Stromal cell of bone marrow (primary cell): ENCODE measurements around the gene PSMA7.
A peak's percentile ranks its signal among the peaks of the same experiment; 100 is the strongest.

ENCODE experiments used
- DNase-seq: peaks from one replicate; pipeline ENCODE4 v3.0.0-alpha.2; 2012; ENCODE audit warnings: low read depth

Gene PSMA7

GRCh38 chr20:62143081-62143956, at the start of gene PSMA7, which contains the start of gene SS18L1:
PSMA7 (minus strand) TSS chr20:62143394; CDS start chr20:62143303, 91 bp downstream.
SS18L1 (plus strand) TSS chr20:62143769; CDS start chr20:62143821, 52 bp downstream.
- peak; percentile 77 for DNase-seq

DNA sequence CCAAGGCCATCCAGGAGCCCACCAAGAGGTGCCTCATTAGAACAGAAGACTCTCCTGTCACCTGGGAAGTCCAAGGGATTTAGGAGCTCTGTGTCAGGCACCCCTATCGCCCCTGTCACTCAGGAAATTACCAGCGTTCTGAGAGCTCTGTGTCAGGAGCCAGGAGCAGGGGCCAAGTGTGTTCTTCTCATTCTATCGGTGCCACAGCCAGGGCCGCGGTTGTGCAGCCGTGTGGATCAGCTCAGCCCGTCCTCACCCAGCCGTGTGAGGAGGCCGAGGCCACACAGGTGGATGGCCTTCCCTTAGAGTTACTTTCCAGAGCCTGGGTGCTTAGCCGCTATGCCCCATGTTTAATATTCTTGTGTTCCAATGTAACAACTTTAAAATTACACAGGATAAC, 49.4 kb upstream of the PSMA7 start:
- no peak for DNase-seq

DNA sequence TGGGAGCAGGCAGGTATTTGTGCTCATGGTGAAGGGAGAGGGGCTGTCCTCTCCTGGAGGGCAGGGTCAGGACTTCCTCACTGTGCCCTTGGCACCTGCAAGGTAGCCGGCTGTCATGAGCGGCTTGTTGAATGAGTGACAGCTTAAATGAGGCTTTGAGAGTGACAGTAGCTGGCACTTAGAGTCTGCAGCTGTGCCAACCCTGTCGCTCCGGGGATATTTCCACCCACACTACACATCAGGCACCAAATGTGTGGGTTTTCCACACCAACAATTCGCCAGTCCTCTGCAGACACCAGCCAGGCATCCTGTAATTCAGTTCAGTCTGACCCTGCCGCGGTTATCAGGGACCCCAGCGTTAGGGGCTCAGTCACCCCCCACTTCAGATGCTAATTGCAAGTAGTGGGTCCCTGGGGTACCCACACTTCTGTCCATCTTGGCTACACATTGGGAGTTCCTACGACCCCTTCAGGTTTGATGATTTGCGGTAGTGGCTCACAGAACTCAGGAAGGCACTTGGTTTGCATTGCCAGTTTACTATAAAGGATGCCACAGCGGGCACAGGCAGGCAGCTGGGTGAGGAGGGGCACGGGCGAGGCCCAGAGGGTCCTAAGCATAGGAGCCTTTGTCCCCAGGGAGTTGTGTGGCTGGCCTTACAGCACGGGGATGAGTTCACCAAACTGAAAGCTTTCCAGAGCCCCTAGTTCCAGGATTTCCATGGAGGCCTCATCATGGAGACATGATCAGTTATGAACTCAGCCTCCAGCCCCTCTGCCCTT, 48.8 kb upstream of the PSMA7 start:
- DNase-seq: no peak

- DNase-seq: no peak
These were observed 47.6 kb upstream of the PSMA7 start for GRCh38 chr20:62190639-62191411.

- no peak for DNase-seq
These were observed 44.0 kb upstream of the PSMA7 start for GRCh38 chr20:62186887-62187866.

GRCh38 chr20:62186096-62186426, 42.9 kb upstream of the PSMA7 start:
- no peak for DNase-seq

DNA sequence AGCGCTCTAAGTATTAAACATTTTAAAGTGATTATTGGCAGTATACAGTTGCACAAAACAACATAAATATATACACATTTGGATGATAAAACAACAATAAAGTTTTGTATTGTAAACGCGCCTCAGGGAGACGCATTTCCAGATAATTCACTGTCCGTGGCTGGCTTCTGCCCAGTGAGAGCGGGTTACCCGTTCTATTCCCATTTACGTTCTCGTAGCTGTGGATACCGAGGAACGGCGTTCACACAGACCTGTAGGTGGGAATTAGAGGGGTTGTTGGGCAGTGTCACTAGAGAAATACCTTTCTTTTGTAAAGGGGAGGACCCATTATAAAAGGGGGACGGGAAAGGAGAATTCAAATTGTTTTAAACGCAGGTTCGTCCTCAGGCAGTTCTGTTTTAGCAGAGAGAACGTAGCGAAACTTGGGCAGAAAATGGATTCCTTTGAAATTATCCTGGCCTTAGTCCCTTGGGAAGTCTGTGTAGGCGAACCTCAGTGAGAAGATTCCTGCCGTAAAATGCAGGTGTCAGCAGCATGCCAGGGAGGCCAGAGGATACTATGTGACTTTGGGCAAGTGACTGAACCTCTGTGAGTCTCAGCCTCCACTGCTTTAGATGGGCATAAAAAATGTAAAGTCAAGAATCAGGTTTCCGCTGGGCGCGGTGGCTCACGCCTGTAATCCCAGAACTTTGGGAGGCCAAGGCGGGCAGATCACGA, 40.4 kb upstream of the PSMA7 start:
- DNase-seq: no peak

DNA sequence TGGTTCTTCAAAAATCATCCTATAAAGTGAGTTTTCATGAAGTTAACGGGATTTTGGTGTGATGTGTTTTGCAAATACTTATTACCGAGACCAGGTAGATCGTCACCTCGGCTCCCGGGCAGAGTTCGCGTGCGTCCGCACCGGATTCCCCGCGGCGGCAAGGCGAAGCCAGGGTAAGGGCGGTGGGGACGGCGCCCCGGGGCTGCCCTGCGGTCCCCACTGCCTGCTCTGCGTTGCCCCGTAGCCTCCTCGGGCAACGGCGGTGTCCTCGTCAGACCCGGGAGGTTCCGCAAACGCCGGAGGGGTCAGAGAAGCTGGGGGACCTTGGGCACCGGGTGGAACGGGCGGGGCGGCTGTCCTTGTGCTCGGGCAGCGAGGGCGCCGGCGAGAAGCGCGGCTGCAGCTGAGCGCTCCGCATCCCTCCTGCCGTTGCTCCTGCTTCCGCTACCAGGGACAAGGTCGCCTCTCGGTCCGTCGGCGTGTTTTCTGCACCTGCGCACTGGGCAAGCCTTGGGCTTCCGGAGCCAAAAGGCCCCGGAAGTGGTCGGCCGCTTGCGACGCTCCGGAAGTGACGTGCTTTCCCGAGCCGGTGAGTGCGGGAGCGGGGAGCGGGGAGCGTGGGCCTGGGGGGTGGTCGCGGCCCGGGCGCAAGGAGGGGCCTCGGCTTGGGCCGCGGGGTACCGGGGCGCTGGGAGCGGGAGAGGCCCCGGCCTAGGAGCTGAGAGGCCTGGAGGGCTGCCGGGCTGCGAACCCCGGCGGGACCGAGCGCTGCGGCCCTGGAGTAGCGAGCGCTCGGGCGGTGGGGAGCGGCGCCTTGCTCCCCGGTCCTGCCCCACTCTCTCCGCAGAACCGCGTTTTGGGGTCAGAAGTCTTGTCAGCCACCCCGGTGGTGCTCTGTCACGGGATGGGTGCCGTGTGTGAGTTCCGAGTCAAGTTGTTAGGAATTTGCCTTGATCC, 39.6 kb upstream of the PSMA7 start, which contains the start of gene MTG2:
MTG2 (plus strand) TSS at position 560 of the 957 bp plus-strand sequence. CDS start 10,393 bp downstream, outside the sequence.
- DNase-seq: peak; percentile 91

- DNase-seq: no peak
These were observed 38.6 kb upstream of the PSMA7 start for GRCh38 chr20:62181808-62182207.

DNA sequence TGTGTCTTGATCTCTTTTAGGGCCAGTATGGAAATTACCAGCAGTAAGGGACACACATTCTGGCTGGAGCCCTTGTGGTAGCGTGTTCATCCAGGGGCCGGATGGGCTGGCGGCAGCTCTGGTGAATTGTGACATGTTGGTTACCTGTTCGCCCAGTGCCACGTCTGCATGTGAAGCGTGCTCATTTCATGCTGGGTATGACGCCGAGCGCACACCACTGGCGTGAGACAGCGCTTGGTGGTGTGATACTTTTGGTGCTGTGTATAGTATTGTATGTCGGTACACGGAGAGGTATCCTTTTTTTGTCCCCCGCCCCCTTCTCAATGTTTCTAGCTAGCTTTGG, 35.9 kb upstream of the PSMA7 start:
- no peak for DNase-seq

DNA sequence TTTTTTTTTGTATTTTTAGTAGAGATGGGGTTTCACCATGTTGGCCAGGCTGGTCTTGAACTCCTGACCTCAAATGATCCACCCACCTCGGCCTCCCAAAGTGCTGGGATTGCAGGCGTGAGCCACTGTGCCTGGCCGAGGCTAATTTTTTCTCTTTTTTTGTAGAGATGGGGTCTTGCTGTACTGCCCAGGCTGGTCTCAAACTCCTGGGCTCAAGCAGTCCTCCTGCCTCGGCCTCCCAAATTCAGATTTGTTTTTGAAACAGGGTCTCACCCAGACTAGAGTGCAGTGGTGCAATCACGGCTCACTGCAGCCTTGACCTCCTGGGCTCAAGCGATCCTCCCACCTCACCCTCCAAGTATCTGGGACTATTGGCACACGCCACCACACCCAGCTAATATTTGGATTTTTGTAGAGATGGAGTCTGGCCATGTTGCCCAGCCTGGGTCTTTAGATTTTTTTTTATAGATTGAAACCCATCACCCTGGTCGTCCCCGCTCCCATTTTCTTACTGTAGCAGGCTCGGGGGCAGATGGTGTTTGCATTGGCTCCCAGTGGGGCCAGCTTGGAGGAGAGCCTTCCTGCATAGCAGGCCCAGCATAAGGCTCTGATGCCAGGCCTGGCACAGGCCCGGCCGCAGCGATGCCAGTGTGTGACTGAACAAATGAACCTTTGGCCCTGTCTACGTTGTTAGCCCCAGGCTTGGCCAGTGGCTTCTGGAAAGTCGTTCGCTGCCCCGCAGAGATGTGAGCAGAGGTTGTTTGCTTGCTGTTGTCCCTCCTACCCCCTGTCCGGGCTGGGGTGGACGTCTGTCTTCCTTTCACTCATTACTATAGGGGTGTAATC, 35.3 kb upstream of the PSMA7 start:
- no peak for DNase-seq

GRCh38 chr20:62177307-62177706, 34.1 kb upstream of the PSMA7 start:
- no peak for DNase-seq

DNA sequence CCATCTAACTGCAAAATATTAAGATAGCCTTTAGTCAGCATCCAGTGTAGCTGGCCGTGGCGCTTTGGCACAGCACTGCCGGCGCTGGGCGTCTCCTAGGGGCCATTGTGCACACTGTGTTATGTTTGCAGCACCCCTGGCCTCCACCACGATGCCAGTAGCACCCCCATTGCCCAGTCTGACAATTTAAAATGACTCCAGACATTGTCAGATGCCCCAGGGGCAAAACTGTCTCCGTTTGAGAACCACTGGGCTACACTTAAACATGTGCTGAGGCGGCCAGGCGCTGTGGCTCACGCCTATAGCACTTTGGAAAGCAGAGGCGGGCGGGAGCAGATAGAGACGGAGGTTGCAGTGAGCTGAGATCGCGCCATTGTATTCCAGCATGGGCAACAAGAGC, 33.7 kb upstream of the PSMA7 start:
- DNase-seq: no peak

GRCh38 chr20:62175711-62176110, 32.5 kb upstream of the PSMA7 start:
- DNase-seq: no peak

DNA sequence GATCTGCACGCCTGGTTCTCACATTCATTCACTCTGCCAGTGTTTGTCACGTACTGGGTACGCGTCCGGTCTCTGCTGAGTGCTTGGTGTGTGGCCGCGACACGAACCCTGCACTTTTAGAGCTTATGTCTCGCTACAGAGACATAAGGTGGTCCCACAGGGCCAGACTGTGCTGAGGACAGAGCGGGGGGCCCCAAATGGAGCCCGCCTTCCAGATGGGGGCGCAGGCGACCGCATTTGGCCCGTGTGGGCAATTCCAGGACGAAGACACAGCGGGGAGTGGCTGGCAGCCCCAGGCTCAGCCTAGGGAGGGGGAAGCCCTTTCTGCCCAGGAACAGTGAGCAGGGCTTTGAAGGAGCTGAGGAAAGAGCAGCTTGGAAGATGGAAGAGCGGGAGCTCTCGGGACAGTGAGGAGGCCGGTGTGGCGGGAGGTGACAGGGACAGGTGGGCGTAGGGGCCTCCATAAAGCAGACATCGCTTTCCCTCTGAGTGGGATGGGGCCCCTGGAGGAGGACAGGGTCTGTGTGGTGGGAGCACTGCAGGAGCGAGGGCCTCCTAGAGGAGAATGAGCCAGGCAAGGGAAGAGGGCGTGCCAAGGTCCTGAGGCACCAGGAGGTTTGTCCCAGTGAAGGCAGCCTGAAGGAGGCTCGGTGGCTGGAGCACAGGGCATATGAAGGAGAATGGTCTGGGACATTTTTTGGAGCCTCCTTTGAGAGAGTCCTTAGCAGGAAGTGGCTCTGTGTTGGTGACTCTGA, 31.9 kb upstream of the PSMA7 start:
- no peak for DNase-seq

DNA sequence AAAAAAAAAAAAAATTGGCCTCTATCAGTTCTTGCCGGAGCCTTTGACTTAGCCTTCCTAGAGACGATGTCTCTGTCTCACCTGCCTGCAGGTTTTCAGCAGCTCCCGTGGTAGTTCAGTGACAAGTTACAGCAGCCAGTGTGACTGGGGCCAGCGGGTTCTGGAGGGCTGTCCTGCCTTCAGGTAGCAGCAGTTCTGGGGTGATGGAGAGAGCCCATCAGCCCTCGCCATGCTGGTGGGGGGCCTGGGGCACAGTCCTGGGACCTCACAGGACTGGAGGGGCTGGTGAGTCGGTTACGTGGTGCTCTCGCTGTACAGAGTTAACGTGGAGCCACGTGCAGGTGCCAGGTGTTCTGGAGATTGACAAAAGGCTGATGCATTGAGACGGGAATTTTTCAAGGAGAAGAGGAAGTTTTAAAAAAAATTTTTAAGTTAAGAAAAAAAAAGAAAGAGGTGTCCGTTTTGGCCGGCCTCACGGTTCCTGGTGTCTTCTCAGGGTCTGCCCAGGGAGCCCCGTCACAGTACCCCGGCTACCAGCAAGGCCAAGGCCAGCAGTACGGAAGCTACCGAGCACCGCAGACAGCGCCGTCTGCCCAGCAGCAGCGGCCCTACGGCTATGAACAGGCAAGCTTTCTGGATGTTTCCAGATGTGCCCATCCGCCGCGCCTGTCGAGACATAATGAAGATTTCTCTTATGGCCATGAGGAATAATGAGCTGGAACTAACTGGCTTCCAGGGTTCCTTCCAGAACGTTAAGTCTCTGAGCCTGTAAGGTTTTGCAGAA, 31.0 kb upstream of the PSMA7 start:
- DNase-seq: no peak

DNA sequence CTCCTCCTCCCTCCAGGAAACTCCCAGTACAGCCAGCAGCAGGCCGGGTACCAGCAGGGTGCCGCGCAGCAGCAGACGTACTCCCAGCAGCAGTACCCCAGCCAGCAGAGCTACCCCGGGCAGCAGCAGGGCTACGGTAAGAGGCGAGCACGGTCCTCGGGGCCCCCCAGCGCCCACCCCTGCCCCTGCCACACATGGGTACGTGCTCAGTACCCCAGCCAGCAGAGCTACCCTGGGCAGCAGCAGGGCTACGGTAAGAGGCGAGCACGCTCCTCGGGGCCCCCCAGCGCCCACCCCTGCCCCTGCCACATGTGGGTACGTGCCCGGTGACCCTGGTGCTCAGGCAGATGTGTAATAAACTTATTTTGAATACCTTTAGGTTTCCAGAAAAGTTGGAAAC, 29.5 kb upstream of the PSMA7 start:
- DNase-seq: no peak
